Measurements from ENCODE around the gene ACOT8. TPM values are rescaled to one million over a fixed set of nuclear protein-coding genes. Genes with fewer than 3 reads are reported as not detected.

ACOT8 gene
- total RNA-seq, 2 donors from 2014 or later: 36.8 to 42.8 TPM

DNA sequence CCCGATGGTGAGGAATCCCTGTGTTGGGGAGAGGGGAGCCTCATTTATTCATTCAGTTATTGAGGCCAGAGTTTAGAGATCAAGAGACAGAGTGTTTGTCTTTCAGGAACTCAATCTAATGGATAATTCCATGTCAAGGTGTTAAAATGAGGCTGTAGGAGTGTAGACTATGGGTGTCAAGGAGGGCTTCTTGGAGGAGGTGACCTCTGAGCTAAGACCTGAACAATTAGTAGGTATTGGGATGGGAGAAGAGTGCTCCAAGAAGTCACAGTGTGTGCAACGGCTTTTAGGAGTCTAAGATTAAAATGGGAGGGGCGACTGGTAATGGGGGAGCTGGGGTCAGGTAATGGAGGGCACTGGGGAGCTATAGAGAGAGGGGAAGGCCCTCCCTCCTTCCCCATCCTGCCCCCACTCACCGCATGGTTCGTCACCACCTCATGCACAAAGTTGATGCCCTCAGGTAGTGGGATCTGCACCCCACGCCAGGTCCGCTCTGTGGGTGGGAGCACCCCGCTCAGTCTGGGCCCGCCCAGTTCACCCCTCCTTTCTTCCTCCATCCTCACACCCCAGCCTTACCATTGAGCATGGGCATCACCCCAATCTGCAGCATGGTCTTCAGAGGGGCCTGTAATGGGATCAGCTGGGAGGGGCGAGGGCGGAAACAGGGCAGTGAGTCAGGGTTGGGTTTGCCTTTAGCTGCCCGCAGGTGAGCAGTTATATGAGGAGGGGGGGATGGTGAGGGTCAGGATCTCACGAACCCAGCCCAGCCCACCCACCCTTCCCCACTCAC lies 42.0 kb upstream of the ACOT8 start:
- Histone ChIP-seq H3K4me3 (no peak overlapping the region), H3K9me3 (no peaks in the 10 kb centered on the region), H3K4me1 (no peaks in the 10 kb centered on the region), H3K27me3 (no peaks in the 10 kb centered on the region), H3K27ac (no peak overlapping the region), H3K36me3 (replicated peaks in 1 of 2; ENCODE audit: insufficient read depth in 1 of 2, low read depth in 2 of 2) (peaks cover 0 to 24% of the 10 kb centered on the region in 2 donors)
- WGBS, 2 donors: 84% methylated on average over 11 to 13 of the region's 13 CpGs
- intact Hi-C loops (cut with DNase I): loop anchor here (10.0 kb wide), 1 partner anchor 66 kb away; no protein-coding TSS in a partner anchor
- ATAC-seq: no peak
- DNase-seq: no peak
- TF ChIP-seq POLR2A (IDR thresholded peaks at IDR 0.05): no peak
- TF ChIP-seq, protein P1, sequence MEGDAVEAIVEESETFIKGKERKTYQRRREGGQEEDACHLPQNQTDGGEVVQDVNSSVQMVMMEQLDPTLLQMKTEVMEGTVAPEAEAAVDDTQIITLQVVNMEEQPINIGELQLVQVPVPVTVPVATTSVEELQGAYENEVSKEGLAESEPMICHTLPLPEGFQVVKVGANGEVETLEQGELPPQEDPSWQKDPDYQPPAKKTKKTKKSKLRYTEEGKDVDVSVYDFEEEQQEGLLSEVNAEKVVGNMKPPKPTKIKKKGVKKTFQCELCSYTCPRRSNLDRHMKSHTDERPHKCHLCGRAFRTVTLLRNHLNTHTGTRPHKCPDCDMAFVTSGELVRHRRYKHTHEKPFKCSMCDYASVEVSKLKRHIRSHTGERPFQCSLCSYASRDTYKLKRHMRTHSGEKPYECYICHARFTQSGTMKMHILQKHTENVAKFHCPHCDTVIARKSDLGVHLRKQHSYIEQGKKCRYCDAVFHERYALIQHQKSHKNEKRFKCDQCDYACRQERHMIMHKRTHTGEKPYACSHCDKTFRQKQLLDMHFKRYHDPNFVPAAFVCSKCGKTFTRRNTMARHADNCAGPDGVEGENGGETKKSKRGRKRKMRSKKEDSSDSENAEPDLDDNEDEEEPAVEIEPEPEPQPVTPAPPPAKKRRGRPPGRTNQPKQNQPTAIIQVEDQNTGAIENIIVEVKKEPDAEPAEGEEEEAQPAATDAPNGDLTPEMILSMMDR (IDR thresholded peaks at IDR 0.05): no peak

GRCh38 chr20:45898285-45898684 lies 41.1 kb upstream of the ACOT8 start:
- DNase-seq: no peak
- H3K4me1 ChIP-seq: no peaks in the 10 kb centered on the region
- WGBS, 2 donors: 90 to 91% methylated on average over 11 of the region's 12 CpGs
- intact Hi-C loops (cut with DNase I): loop anchor here (10.0 kb wide), 1 partner anchor 67 kb away; no protein-coding TSS in a partner anchor
- no peaks in the 10 kb centered on the region for H3K27me3 ChIP-seq
- no peak for ATAC-seq
- H3K36me3 ChIP-seq (replicated peaks in 1 of 2; ENCODE audit: insufficient read depth in 1 of 2, low read depth in 2 of 2): peaks cover 0 to 21% of the 10 kb centered on the region in 2 donors
- no peak overlapping the region for H3K4me3 ChIP-seq
- no peaks in the 10 kb centered on the region for H3K9me3 ChIP-seq
- no peak for TF ChIP-seq POLR2A (IDR thresholded peaks at IDR 0.05)
- TF ChIP-seq, protein P1 (IDR thresholded peaks at IDR 0.05): no peak
- H3K27ac ChIP-seq: no peak overlapping the region

GRCh38 chr20:45897692-45898091 lies 40.5 kb upstream of the ACOT8 start:
- peaks cover 5% of the 10 kb centered on the region for H3K4me1 ChIP-seq
- H3K27ac ChIP-seq: no peak overlapping the region
- TF ChIP-seq, protein P1 (IDR thresholded peaks at IDR 0.05): no peak
- no peak for TF ChIP-seq POLR2A (IDR thresholded peaks at IDR 0.05)
- ATAC-seq (no peak), DNase-seq (no peak)
- WGBS, 2 donors: 90 to 94% methylated on average over 7 of the region's 7 CpGs
- peaks cover 0 to 21% of the 10 kb centered on the region in 2 donors for H3K36me3 ChIP-seq (replicated peaks in 1 of 2; ENCODE audit: insufficient read depth in 1 of 2, low read depth in 2 of 2)
- H3K9me3 ChIP-seq: no peaks in the 10 kb centered on the region
- intact Hi-C loops (cut with DNase I): loop anchor here (10.0 kb wide), 1 partner anchor 67 kb away; no protein-coding TSS in a partner anchor
- H3K27me3 ChIP-seq: no peaks in the 10 kb centered on the region
- H3K4me3 ChIP-seq: no peak overlapping the region

DNA sequence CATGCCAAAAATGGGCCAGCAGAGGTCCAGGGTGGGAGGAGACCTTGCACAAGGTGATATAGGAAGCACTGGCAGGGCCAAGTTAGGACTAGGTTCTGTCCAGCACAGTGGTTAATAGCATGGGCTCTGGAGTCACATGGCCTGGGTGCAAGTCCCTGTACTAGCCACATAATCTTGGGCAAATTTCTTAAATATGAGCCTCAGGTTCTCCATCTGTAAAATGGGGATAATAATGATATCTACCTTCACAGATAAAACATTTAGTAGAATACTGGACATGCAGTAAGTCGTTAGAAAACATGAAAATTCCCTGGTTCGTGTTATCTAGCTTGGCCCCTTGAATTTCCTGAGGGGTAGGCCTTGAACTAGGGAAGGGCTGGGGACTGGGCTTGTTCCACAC lies 40.1 kb upstream of the ACOT8 start:
- H3K4me1 ChIP-seq: peaks cover 9% of the 10 kb centered on the region
- no peak overlapping the region for H3K4me3 ChIP-seq
- no peak for TF ChIP-seq POLR2A (IDR thresholded peaks at IDR 0.05)
- TF ChIP-seq, protein P1 (IDR thresholded peaks at IDR 0.05): no peak
- H3K9me3 ChIP-seq: no peaks in the 10 kb centered on the region
- 69 to 72% methylated on average over 2 of the region's 2 CpGs for WGBS, 2 donors
- H3K27me3 ChIP-seq: no peaks in the 10 kb centered on the region
- peaks cover 0 to 21% of the 10 kb centered on the region in 2 donors for H3K36me3 ChIP-seq (replicated peaks in 1 of 2; ENCODE audit: insufficient read depth in 1 of 2, low read depth in 2 of 2)
- DNase-seq: no peak
- intact Hi-C loops (cut with DNase I): loop anchor here (10.0 kb wide), 1 partner anchor 68 kb away; no protein-coding TSS in a partner anchor
- no peak overlapping the region for H3K27ac ChIP-seq
- ATAC-seq: no peak
